ENCODE results near the gene MNAT1.
"Not testable (repeated sequence)": the region's sequence is repeated elsewhere in the genome, so short reads cannot be mapped to it uniquely, and the experiment has no call there.

Gene MNAT1

GRCh38 chr14:60734465-60735242 is at the start of gene MNAT1:
MNAT1 (plus strand) TSS chr14:60734761; CDS start chr14:60734863, 102 bp downstream.
- peak; percentile 56 for DNase-seq (ENCODE audit: low read depth)

DNA sequence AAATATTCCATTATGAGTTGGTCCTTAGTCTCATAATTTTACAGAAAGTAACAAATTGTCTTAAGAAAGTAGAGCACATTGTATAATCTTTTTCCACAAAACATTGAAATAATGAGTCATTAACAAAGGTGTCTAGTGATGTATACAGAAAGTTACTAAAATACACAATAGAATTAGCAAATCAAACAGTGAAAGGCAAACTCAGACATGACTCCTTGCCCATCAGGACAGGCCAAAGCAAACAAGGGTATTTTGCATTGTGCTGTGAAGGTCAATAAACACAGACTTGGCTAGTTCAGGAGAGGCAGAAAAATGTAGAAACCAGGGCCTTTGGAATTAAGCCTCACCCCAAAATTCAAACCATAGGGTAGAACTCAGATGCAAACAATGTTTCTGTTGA is 47.7 kb upstream of the MNAT1 start:
- no peak for DNase-seq (ENCODE audit: low read depth)

GRCh38 chr14:60691383-60692113 is 43.0 kb upstream of the MNAT1 start:
- DNase-seq (ENCODE audit: low read depth), result no peak

- no peak for DNase-seq (ENCODE audit: low read depth)
These were observed 39.2 kb upstream of the MNAT1 start for GRCh38 chr14:60695327-60695726.

DNA sequence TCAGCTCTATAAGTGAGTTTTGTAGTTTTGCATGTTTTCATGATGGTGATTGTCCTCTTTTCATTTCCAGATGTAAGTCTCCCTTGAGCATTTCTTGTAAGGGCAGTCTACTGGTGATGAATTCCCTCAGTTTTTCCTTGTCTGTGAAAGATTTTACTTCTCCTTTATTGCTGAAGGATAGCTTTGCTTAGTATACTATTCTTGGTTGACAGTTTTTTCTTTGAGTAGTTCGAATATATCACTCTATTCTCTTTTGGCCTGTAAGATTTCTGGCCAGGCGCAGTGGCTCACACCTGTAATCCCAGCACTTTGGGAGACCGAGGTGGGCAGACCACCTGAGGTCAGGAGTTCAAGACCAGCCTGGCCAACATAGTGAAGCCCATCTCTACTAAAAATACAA is 34.0 kb upstream of the MNAT1 start:
- no peak for DNase-seq (ENCODE audit: low read depth)

DNA sequence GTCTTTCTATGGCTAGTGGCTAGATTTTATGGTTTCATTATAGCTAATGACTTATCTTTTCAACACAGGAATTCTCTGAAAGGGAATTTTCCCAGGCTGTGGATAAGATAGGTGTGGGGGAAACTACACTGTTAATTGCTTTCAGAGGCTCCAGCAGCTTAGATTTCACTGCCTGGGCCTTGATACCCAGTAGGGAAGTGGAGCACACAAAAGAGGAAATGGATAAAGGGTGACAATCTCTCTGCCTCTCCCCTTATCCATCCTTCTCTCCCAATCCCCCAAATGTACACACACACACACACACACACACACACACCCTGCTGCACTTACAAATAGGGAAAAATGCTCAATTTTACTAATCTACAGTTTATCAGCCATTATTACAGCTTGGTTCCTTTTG is 29.5 kb upstream of the MNAT1 start:
- DNase-seq (ENCODE audit: low read depth), result no peak

DNA sequence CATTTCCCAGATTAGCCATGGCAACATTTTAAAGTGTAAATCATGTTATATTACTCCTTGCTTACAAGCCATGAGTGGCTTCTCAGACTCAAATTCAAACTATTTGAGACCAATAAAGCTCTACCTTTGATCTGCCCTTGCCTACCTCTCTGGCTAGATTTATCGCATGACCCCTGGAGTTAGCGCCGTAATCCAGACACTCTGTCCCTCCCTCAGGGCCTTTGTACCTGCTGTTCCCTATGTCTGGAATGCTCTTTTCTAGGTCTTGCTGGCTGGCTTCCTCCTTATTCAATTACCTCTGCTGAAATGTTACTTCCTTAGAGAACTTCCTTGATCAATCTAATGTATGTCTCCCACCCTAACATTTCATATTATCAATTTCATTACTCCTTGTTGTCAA is 26.7 kb upstream of the MNAT1 start:
- no peak for DNase-seq (ENCODE audit: low read depth)

DNA sequence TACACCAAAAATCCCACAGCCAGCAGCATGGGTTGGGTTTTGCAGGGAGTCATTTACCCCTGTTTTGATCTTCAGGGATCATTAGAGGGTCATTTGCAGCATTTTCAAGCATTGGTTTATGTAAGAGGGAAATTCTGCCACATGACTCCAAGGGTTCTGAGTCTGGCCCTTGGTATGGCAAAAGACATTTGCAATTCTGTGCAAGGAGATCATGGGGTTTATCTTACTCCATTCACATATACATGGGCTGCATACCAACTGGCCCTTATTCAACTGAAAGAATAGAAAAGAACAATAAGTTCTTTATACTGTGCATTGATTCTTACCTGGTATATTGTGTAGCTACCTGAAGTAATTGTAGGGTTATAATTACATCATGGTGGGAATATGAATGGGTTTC is 24.1 kb upstream of the MNAT1 start:
- no peak for DNase-seq (ENCODE audit: low read depth)

DNA sequence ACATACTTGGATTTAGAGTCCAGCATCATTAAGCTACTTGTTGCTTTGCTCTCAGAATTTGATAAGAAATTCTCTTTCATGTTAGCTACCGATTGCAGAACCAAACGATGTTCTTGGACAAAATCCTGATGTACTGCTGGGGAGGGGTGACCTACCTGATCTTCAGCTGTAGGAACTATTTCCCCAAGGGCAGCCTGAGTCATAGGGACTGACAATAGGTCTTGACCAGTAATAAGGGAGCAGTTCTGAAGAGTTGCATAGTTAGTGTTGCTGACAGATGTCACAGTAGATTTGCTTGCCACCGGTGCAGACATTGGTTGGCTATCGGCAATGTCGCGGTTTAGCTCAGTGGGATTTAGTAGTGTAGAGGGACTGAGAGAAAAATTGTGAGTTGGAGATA is 21.0 kb upstream of the MNAT1 start:
- no peak for DNase-seq (ENCODE audit: low read depth)

- no peak for DNase-seq (ENCODE audit: low read depth)
These were observed 14.2 kb upstream of the MNAT1 start for GRCh38 chr14:60720391-60720790.

- DNase-seq (ENCODE audit: low read depth), result no peak
These were observed 13.6 kb upstream of the MNAT1 start for GRCh38 chr14:60720962-60721325.

DNA sequence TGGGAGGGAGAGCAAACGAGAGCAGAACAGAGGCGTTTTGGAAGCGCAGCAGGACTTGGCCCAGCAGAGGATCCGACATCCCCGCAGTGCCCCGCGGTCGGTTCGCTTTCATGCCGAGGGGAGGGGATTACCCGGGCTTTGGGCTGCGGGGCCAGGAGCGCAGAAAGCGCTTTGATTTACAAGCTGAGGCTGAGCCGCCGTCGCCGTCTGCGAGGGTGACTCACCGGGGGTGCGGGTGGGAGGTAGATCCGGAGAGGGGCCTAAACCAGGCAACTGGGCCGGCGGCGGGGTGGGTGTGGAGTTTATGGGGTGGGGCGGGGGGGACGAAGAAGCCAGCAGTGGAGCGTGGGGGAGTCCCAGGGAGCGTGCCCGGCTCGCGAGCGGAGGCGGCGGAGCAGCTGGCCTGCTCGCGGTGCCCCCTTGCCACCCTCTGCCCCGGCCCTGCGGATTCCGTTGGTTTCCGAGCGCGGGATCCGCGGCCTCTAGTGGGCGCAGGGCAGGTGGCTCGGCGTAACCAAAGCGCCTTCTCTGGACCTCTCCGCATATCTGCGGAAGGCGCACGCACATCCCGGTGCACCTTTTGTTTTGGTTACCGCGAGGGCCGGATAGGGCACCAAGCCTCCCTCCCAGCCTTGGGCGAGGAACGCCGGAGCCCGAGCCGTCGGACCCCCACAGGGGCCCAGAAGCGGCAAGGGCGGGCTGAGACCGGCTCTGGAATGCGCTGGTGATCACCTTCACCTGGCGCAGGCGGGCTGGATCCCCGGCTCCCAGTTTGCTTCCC is 13.0 kb upstream of the MNAT1 start:
- peak; percentile 33 for DNase-seq (ENCODE audit: low read depth)

- no peak for DNase-seq (ENCODE audit: low read depth)
These were observed 12.5 kb upstream of the MNAT1 start for GRCh38 chr14:60722107-60722356.

GRCh38 chr14:60722357-60723115 is 12.0 kb upstream of the MNAT1 start:
- DNase-seq (ENCODE audit: low read depth), result no peak

DNA sequence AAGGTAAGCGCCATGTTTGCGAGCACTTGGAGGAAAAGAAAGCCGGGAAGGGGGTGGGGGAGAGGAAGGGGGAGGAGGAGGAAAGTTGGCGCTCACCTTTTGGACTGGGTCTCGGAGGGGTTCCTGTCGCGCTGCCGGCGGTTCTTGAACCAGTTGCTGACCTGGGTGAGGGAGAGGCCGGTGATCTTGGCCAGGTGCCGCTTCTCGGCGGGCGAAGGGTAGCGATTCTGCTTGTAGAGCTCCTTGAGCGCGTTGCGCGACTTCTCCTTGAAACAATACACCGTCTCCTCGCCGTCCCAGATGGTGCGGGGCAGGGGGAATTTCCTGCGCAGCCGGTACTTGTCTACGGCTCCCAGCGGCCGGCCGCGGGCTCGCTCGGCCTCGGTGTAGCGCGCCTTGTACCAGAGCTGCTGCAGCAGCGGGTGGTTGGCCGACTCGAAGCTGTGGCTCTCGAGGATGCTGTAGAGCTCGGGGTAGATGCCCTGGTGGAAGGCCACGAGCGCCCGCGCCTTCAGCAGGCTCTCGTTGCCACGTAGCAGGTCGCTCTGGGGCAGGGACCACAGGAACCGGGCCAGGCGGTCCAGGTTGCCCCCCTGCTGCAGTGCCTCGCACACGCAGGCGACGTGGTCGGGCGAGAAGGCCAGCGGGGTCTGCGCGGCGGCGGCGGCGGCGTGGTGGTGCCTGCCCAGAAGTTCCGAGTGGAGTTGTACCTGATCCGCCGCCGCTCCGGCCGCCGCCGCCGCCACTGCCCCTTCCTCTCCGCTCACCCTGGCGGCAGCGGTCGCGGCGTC is 11.2 kb upstream of the MNAT1 start:
- DNase-seq (ENCODE audit: low read depth), result no peak

GRCh38 chr14:60723907-60724618 is 10.5 kb upstream of the MNAT1 start, which contains the start of gene SIX4:
SIX4 (minus strand) TSS chr14:60724351; CDS start chr14:60724074, 277 bp downstream.
- DNase-seq (ENCODE audit: low read depth), result no peak

DNA sequence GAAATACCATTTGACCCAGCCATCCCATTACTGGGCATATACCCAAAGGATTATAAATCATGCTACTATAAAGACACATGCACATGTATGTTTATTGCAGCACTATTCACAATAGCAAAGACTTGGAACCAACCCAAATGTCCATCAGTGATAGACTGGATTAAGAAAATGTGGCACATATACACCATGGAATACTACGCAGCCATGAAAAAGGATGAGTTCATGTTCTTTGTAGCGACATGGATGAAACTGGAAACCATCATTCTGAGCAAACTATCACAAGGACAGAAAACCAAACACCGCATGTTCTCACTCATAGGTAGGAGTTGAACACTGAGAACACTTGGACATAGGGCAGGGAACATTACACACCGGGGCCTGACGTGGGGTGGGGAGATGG is 3.3 kb upstream of the MNAT1 start:
- DNase-seq (ENCODE audit: low read depth), result not testable (repeated sequence)

GRCh38 chr14:60732840-60733483 is 1.6 kb upstream of the MNAT1 start:
- DNase-seq (ENCODE audit: low read depth), result no peak

DNA sequence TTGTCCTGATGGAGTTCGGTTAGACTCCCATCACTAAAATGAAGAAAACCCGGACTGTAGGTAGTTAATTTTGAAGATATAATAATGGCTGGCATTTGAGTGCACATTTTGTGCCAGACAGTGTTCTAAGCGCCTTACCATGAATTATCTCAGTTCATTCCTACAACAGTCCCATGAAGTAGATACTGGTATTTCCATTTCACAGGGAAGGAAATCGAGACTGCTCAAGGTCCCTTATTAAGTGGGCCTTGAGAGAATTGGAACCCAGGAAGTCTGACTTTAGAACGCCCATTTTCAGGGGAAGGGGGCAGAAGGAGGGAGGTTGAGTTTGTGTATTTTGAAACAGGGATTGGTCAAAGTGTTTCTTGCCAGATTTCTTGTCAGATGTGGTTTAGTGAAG is 855 bp downstream of the MNAT1 start:
- DNase-seq (ENCODE audit: low read depth), result no peak

GRCh38 chr14:60736494-60736893 is 1.9 kb downstream of the MNAT1 start:
- DNase-seq (ENCODE audit: low read depth), result no peak
